Measurements from ENCODE around the gene CLDN6. TPM values are rescaled to one million over a fixed set of nuclear protein-coding genes. Genes with fewer than 3 reads are reported as not detected.

Gene CLDN6
- total RNA-seq, 1 donor from 2014 or later: not detected

- peaks cover 5 to 21% (median 13%) of the 10 kb centered on the region in 3 donors for H3K4me1 ChIP-seq (ENCODE audit: control insufficient read depth in 3 of 3, insufficient read depth in 3 of 3, low read length in 3 of 3)
- H3K27me3 ChIP-seq (ENCODE audit: control insufficient read depth in 3 of 3, insufficient read depth in 3 of 3, low read length in 3 of 3): peaks cover 37 to 46% (median 42%) of the 10 kb centered on the region in 3 donors
- no peaks in the 10 kb centered on the region for H3K9me3 ChIP-seq (ENCODE audit: control insufficient read depth in 3 of 3, low read length in 3 of 3)
- H3K27ac ChIP-seq (ENCODE audit: low read depth, low read length): no peak overlapping the region
- H3K4me3 ChIP-seq (ENCODE audit: low read length in 3 of 3): no peak overlapping the region
- H3K9ac ChIP-seq (ENCODE audit: low read depth in 1 of 3, low read length in 3 of 3): no peak overlapping the region
- no peaks in the 10 kb centered on the region for H3K36me3 ChIP-seq (ENCODE audit: control insufficient read depth in 3 of 3, insufficient read depth in 3 of 3, low read length in 3 of 3)
These were observed 3.0 kb downstream of the CLDN6 start for GRCh38 chr16:3014971-3015370.

GRCh38 chr16:3013998-3014690, 3.8 kb downstream of the CLDN6 start:
- H3K27me3 ChIP-seq (ENCODE audit: control insufficient read depth in 3 of 3, insufficient read depth in 3 of 3, low read length in 3 of 3): peaks cover 37 to 46% (median 45%) of the 10 kb centered on the region in 3 donors

GRCh38 chr16:3013491-3013951, 4.5 kb downstream of the CLDN6 start:
- Histone ChIP-seq H3K4me3 (ENCODE audit: low read length in 3 of 3) (no peak overlapping the region), H3K36me3 (ENCODE audit: control insufficient read depth in 3 of 3, insufficient read depth in 3 of 3, low read length in 3 of 3) (no peaks in the 10 kb centered on the region), H3K9me3 (ENCODE audit: control insufficient read depth in 3 of 3, low read length in 3 of 3) (no peaks in the 10 kb centered on the region), H3K27ac (ENCODE audit: low read depth, low read length) (no peak overlapping the region), H3K27me3 (ENCODE audit: control insufficient read depth in 3 of 3, insufficient read depth in 3 of 3, low read length in 3 of 3) (peaks cover 38 to 47% (median 47%) of the 10 kb centered on the region in 3 donors), H3K4me1 (ENCODE audit: control insufficient read depth in 3 of 3, insufficient read depth in 3 of 3, low read length in 3 of 3) (peaks cover 3 to 18% (median 9%) of the 10 kb centered on the region in 3 donors), H3K9ac (ENCODE audit: low read depth in 1 of 3, low read length in 3 of 3) (no peak overlapping the region)

More at GRCh38 chr16:3013998-3014690, 3.8 kb downstream of the CLDN6 start:
- Histone ChIP-seq H3K4me3 (ENCODE audit: low read length in 3 of 3) (no peak overlapping the region), H3K9ac (ENCODE audit: low read depth in 1 of 3, low read length in 3 of 3) (no peak overlapping the region), H3K4me1 (ENCODE audit: control insufficient read depth in 3 of 3, insufficient read depth in 3 of 3, low read length in 3 of 3) (peaks cover 3 to 18% (median 9%) of the 10 kb centered on the region in 3 donors), H3K36me3 (ENCODE audit: control insufficient read depth in 3 of 3, insufficient read depth in 3 of 3, low read length in 3 of 3) (no peaks in the 10 kb centered on the region), H3K9me3 (ENCODE audit: control insufficient read depth in 3 of 3, low read length in 3 of 3) (no peaks in the 10 kb centered on the region), H3K27ac (ENCODE audit: low read depth, low read length) (no peak overlapping the region)

- Histone ChIP-seq H3K27me3 (ENCODE audit: control insufficient read depth in 3 of 3, insufficient read depth in 3 of 3, low read length in 3 of 3) (peaks cover 37 to 48% (median 46%) of the 10 kb centered on the region in 3 donors), H3K27ac (ENCODE audit: low read depth, low read length) (no peak within 1 kb of the TSS), H3K4me1 (ENCODE audit: control insufficient read depth in 3 of 3, insufficient read depth in 3 of 3, low read length in 3 of 3) (peaks cover 3 to 15% (median 7%) of the 10 kb centered on the region in 3 donors), H3K4me3 (ENCODE audit: low read length in 3 of 3) (no peak within 1 kb of the TSS), H3K9me3 (ENCODE audit: control insufficient read depth in 3 of 3, low read length in 3 of 3) (no peaks in the 10 kb centered on the region), H3K36me3 (ENCODE audit: control insufficient read depth in 3 of 3, insufficient read depth in 3 of 3, low read length in 3 of 3) (no peaks in the 10 kb centered on the region), H3K9ac (ENCODE audit: low read depth in 1 of 3, low read length in 3 of 3) (no peak within 1 kb of the TSS)
These were observed 5.1 kb downstream of the CLDN6 start, which contains the start of gene CLDN9 for GRCh38 chr16:3012828-3013420. TSS of gene CLDN9 (plus strand) at chr16:3012923. CDS start at chr16:3013363, 440 bp downstream.

- Histone ChIP-seq H3K4me3 (ENCODE audit: low read length in 3 of 3) (no peak overlapping the region), H3K9me3 (ENCODE audit: control insufficient read depth in 3 of 3, low read length in 3 of 3) (no peaks in the 10 kb centered on the region), H3K4me1 (ENCODE audit: control insufficient read depth in 3 of 3, insufficient read depth in 3 of 3, low read length in 3 of 3) (peaks cover 3 to 13% (median 7%) of the 10 kb centered on the region in 3 donors), H3K27me3 (ENCODE audit: control insufficient read depth in 3 of 3, insufficient read depth in 3 of 3, low read length in 3 of 3) (peaks cover 36 to 53% (median 48%) of the 10 kb centered on the region in 3 donors), H3K36me3 (ENCODE audit: control insufficient read depth in 3 of 3, insufficient read depth in 3 of 3, low read length in 3 of 3) (no peaks in the 10 kb centered on the region), H3K9ac (ENCODE audit: low read depth in 1 of 3, low read length in 3 of 3) (no peak overlapping the region), H3K27ac (ENCODE audit: low read depth, low read length) (no peak overlapping the region)
These were observed 5.7 kb downstream of the CLDN6 start for GRCh38 chr16:3012246-3012645.

GRCh38 chr16:3010510-3010909, 7.5 kb downstream of the CLDN6 start:
- Histone ChIP-seq H3K9me3 (ENCODE audit: control insufficient read depth in 3 of 3, low read length in 3 of 3) (no peaks in the 10 kb centered on the region), H3K9ac (ENCODE audit: low read depth in 1 of 3, low read length in 3 of 3) (no peak overlapping the region), H3K4me1 (ENCODE audit: control insufficient read depth in 3 of 3, insufficient read depth in 3 of 3, low read length in 3 of 3) (peaks cover 3 to 16% (median 7%) of the 10 kb centered on the region in 3 donors), H3K27me3 (ENCODE audit: control insufficient read depth in 3 of 3, insufficient read depth in 3 of 3, low read length in 3 of 3) (peaks cover 39 to 57% (median 49%) of the 10 kb centered on the region in 3 donors), H3K27ac (ENCODE audit: low read depth, low read length) (no peak overlapping the region), H3K4me3 (ENCODE audit: low read length in 3 of 3) (no peak overlapping the region), H3K36me3 (ENCODE audit: control insufficient read depth in 3 of 3, insufficient read depth in 3 of 3, low read length in 3 of 3) (peaks cover 3 to 5% (median 4%) of the 10 kb centered on the region in 3 donors)

- H3K27me3 ChIP-seq (ENCODE audit: control insufficient read depth in 3 of 3, insufficient read depth in 3 of 3, low read length in 3 of 3): peaks cover 39 to 57% (median 49%) of the 10 kb centered on the region in 3 donors
- H3K9me3 ChIP-seq (ENCODE audit: control insufficient read depth in 3 of 3, low read length in 3 of 3): no peaks in the 10 kb centered on the region
- peaks cover 3 to 5% (median 4%) of the 10 kb centered on the region in 3 donors for H3K36me3 ChIP-seq (ENCODE audit: control insufficient read depth in 3 of 3, insufficient read depth in 3 of 3, low read length in 3 of 3)
- H3K27ac ChIP-seq (ENCODE audit: low read depth, low read length): no peak overlapping the region
- H3K4me3 ChIP-seq (ENCODE audit: low read length in 3 of 3): no peak overlapping the region
- H3K9ac ChIP-seq (ENCODE audit: low read depth in 1 of 3, low read length in 3 of 3): no peak overlapping the region
- H3K4me1 ChIP-seq (ENCODE audit: control insufficient read depth in 3 of 3, insufficient read depth in 3 of 3, low read length in 3 of 3): peaks cover 3 to 19% (median 10%) of the 10 kb centered on the region in 3 donors
These were observed 8.2 kb downstream of the CLDN6 start for GRCh38 chr16:3009568-3010390.

- Histone ChIP-seq H3K27ac (ENCODE audit: low read depth, low read length) (no peak overlapping the region), H3K27me3 (ENCODE audit: control insufficient read depth in 3 of 3, insufficient read depth in 3 of 3, low read length in 3 of 3) (peaks cover 30 to 54% (median 40%) of the 10 kb centered on the region in 3 donors), H3K4me3 (ENCODE audit: low read length in 3 of 3) (no peak overlapping the region)
These were observed 9.3 kb downstream of the CLDN6 start for GRCh38 chr16:3008690-3009037.

GRCh38 chr16:3007957-3008689, 9.9 kb downstream of the CLDN6 start:
- no peak overlapping the region for H3K27ac ChIP-seq (ENCODE audit: low read depth, low read length)
- H3K9ac ChIP-seq (ENCODE audit: low read depth in 1 of 3, low read length in 3 of 3): no peak overlapping the region
- peaks cover 3 to 16% (median 11%) of the 10 kb centered on the region in 3 donors for H3K4me1 ChIP-seq (ENCODE audit: control insufficient read depth in 3 of 3, insufficient read depth in 3 of 3, low read length in 3 of 3)
- no peaks in the 10 kb centered on the region for H3K9me3 ChIP-seq (ENCODE audit: control insufficient read depth in 3 of 3, low read length in 3 of 3)
- H3K4me3 ChIP-seq (ENCODE audit: low read length in 3 of 3): no peak overlapping the region
- H3K27me3 ChIP-seq (ENCODE audit: control insufficient read depth in 3 of 3, insufficient read depth in 3 of 3, low read length in 3 of 3): peaks cover 26 to 49% (median 34%) of the 10 kb centered on the region in 3 donors
- H3K36me3 ChIP-seq (ENCODE audit: control insufficient read depth in 3 of 3, insufficient read depth in 3 of 3, low read length in 3 of 3): peaks cover 3 to 5% (median 4%) of the 10 kb centered on the region in 3 donors

More at GRCh38 chr16:3008690-3009037, 9.3 kb downstream of the CLDN6 start:
- no peak overlapping the region for H3K9ac ChIP-seq (ENCODE audit: low read depth in 1 of 3, low read length in 3 of 3)
- H3K9me3 ChIP-seq (ENCODE audit: control insufficient read depth in 3 of 3, low read length in 3 of 3): no peaks in the 10 kb centered on the region
- H3K4me1 ChIP-seq (ENCODE audit: control insufficient read depth in 3 of 3, insufficient read depth in 3 of 3, low read length in 3 of 3): peaks cover 3 to 19% (median 11%) of the 10 kb centered on the region in 3 donors
- H3K36me3 ChIP-seq (ENCODE audit: control insufficient read depth in 3 of 3, insufficient read depth in 3 of 3, low read length in 3 of 3): peaks cover 3 to 5% (median 4%) of the 10 kb centered on the region in 3 donors
